ENCODE data around the gene CTAGE1.

The CTAGE1 gene

DNA sequence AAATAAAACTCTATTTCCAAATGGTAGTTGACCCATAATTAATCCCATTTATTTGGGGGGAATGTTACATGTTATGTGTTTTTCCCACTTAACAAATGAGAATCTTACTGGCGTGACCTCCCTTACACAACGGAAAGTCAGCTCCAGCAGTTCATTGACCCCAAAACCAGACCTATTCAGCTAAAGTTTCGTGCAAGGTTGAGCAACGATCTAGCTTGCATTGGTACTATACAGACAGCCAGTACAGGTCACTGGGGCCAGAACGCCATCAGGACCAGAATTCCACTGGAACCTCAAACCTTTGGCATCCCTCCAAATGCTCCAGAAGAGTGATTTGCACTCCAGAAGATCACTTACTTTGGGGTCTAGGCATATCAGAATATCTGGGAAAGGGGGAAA is 6.8 kb upstream of the CTAGE1 start:
- no peak overlapping the region for H3K4me3 ChIP-seq (ENCODE audit: control insufficient read depth, low read depth, low read length)
- DNase-seq (ENCODE audit: low read depth), result no peak
- no peak for TF ChIP-seq CTCF (conservative IDR thresholded peaks at IDR 0.05; ENCODE audit: control insufficient read depth, insufficient read depth, low read depth, low read length)

DNA sequence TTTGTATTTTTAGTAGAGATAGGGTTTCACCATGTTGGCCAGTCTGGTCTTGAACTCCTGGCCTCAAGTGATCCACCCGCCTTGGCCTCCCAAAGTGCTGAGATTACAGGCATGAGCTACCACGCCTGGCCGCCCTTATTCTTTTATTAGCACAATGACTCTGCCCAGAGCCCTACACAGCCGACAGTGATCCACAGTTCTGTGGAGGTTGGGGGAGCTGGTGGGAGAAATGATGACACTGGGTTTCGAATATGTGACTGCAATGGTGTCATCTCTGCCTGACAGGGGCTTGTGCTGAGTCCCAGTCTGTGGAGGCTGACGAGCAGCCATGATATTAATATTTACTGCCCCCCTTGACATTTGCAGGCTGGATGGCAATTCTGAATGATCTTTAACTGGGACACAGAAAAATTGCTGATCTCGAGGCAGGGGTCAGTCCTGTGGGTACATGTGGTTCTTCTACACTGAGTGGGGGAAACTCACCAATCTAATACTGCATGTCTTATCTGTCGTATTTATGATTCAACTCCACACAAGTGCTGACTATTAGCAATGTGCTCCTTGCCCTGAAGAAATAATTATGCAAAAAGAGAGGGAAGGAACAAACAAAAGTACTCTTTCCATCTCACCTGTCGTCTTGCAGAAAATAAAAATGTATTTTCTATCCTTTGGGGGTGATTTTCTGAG is 6.3 kb upstream of the CTAGE1 start:
- no peak for DNase-seq (ENCODE audit: low read depth)
- no peak for TF ChIP-seq CTCF (conservative IDR thresholded peaks at IDR 0.05; ENCODE audit: control insufficient read depth, insufficient read depth, low read depth, low read length)

GRCh38 chr18:22422909-22423548 is 5.3 kb upstream of the CTAGE1 start:
- H3K4me3 ChIP-seq (ENCODE audit: control insufficient read depth, low read depth, low read length), result no peak overlapping the region
- DNase-seq (ENCODE audit: low read depth), result peak; percentile 71
- TF ChIP-seq CTCF (conservative IDR thresholded peaks at IDR 0.05; ENCODE audit: control insufficient read depth, insufficient read depth, low read depth, low read length), result no peak

More for the DNA sequence above, 6.3 kb upstream of the CTAGE1 start:
- H3K4me3 ChIP-seq (ENCODE audit: control insufficient read depth, low read depth, low read length), result no peak overlapping the region

GRCh38 chr18:22420652-22421051 is 2.9 kb upstream of the CTAGE1 start:
- TF ChIP-seq CTCF (conservative IDR thresholded peaks at IDR 0.05; ENCODE audit: control insufficient read depth, insufficient read depth, low read depth, low read length), result no peak
- DNase-seq (ENCODE audit: low read depth), result no peak
- no peak overlapping the region for H3K4me3 ChIP-seq (ENCODE audit: control insufficient read depth, low read depth, low read length)

GRCh38 chr18:22412176-22412911 is 5.4 kb downstream of the CTAGE1 start:
- TF ChIP-seq CTCF (conservative IDR thresholded peaks at IDR 0.05; ENCODE audit: control insufficient read depth, insufficient read depth, low read depth, low read length), result no peak
- no peak overlapping the region for H3K4me3 ChIP-seq (ENCODE audit: control insufficient read depth, low read depth, low read length)
- DNase-seq (ENCODE audit: low read depth), result peak; percentile 83

GRCh38 chr18:22411446-22411845 is 6.3 kb downstream of the CTAGE1 start:
- no peak for DNase-seq (ENCODE audit: low read depth)
- H3K4me3 ChIP-seq (ENCODE audit: control insufficient read depth, low read depth, low read length), result no peak overlapping the region
- no peak for TF ChIP-seq CTCF (conservative IDR thresholded peaks at IDR 0.05; ENCODE audit: control insufficient read depth, insufficient read depth, low read depth, low read length)

Data from fibroblast of mammary gland (primary cell).